ENCODE results near the gene ADAMTS9. TPM values are rescaled to one million over a fixed set of nuclear protein-coding genes. Genes with fewer than 3 reads are reported as not detected.

ADAMTS9 gene
- total and polyA plus RNA-seq, 8 donors: 36.3 to 78.0 (median 56.7) TPM

- no peak overlapping the region for H3K4me3 ChIP-seq
- intact Hi-C loops (cut with DNase I): no loop called here
- no peaks in the 10 kb centered on the region for H3K27me3 ChIP-seq
- no peaks in the 10 kb centered on the region for H3K9me3 ChIP-seq
- peak; percentile 16 for ATAC-seq
- TF ChIP-seq CTCF (IDR thresholded peaks at IDR 0.05): no peak
- H3K27ac ChIP-seq: peak overlapping the region in 1 of 2 donors; percentile 6
- DNase-seq: no peak
- H3K4me1 ChIP-seq: no peaks in the 10 kb centered on the region
- no peaks in the 10 kb centered on the region for H3K36me3 ChIP-seq
Measured at GRCh38 chr3:64467255-64467944, 220.4 kb downstream of the ADAMTS9 start.

All from left lung (tissue), 10 donors.